ENCODE data around the gene TFEB. TPM values are rescaled to one million over a fixed set of nuclear protein-coding genes. Genes with fewer than 3 reads are reported as not detected.

The TFEB gene
- total and polyA plus RNA-seq, 4 donors = 1.1 to 6.2 (median 3.8) TPM

DNA sequence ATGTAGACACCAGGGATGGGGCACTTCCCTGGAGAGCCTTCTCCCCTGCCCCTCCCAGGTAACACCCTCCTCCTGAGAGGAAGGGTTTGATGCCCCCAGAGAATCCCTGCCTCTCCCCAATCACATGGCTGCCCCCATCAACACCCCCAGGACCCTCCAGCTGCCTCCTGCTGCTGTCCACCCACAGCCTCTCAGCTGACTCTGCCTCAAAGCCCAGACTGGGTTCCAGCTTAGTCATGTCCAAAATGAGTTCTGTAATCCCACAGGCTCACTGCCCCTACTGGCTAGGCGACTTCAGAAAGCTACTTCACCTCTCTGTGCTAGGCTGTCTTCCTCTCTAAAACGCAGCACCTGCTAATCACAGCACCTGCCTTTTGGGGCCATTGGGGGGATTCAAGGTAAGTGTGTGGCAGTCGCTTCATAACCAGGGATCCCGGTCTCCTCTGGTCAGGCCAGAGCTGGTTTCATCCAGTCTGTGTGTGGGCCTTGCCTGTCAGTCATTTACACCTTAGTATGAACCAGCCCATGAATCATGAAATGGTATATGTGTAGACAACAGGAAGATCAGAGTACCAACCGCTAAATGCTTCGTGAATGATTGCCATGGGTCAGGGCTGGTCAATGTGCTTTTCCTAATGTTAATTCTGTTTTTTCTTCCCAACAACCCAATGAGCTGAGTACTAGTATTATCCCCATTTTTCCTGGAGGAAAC, 40.4 kb downstream of the TFEB start:
- no peak overlapping the region for H3K9ac ChIP-seq (ENCODE audit: low read depth in 1 of 2, low read length in 2 of 2)

DNA sequence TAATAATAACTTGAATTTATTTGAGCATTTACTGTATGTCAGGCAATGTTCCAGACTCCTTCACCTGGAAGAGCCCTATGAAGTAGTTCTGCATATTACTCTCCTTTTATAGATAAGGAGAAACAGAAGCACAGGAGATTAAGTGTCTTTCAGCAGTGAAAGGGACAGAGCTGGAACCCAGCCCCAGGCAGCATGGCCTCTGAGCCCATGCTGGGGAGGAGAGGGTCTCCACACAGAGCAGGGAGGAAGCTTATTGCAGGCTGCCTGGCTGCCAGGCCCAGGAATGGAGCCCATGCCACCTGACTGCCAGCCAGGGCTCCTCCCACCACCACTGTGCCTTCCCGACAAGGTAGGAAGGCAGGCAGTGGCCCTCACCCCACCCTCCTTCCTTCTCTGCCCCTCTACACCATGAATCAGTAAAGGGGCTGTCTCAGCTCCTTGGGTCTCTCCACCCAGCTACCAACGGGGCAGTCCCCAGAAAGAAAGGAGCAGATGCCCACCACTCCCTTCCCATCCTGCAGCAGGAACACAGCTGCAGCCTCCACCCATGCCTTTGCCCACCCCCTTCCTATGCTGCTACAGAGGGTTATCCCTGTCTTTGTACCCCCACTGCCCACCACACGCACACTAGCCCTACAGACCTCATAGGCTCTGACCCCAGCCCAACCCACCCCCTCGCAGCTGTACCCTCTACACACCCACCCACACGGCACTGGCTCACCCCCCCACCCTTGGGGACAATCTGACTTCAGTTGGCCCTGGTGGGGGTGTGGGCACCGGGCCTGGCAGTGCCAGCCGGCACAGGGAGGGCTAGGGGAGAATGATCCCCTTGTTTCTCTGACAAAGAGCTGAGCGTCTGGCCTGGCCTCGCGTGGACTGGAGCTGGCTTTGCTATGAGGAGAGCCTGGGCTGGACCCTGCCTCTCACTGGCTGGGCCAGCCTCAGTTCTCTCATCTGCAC, 41.8 kb downstream of the TFEB start:
- Histone ChIP-seq H3K36me3 (ENCODE audit: control insufficient read depth in 4 of 4, insufficient read depth in 3 of 4, low read depth in 1 of 4, low read length in 3 of 4) (peaks cover 0 to 9% (median under 1%) of the 10 kb centered on the region in 4 donors), H3K27me3 (ENCODE audit: control insufficient read depth in 4 of 4, insufficient read depth in 4 of 4, low read length in 3 of 4) (no peaks in the 10 kb centered on the region), H3K9me3 (ENCODE audit: control insufficient read depth in 4 of 4, low read length in 3 of 4) (no peaks in the 10 kb centered on the region), H3K4me1 (ENCODE audit: control insufficient read depth in 4 of 4, insufficient read depth in 4 of 4, low read length in 3 of 4) (no peaks in the 10 kb centered on the region), H3K4me3 (ENCODE audit: low read depth in 1 of 3, low read length in 3 of 3) (no peak overlapping the region), H3K27ac (ENCODE audit: low read depth in 1 of 2, low read length in 2 of 2) (no peak overlapping the region), H3K9ac (ENCODE audit: low read depth in 1 of 2, low read length in 2 of 2) (no peak overlapping the region)
- no peak for TF ChIP-seq JUND (IDR thresholded peaks at IDR 0.05)
- no peak for TF ChIP-seq GABPA (IDR thresholded peaks at IDR 0.05 in 1 of 2, conservative IDR thresholded peaks at IDR 0.05 in 1 of 2)
- DNase-seq (ENCODE audit: low spot score) = no peak
- 88% methylated on average over 10 of the region's 10 CpGs for WGBS

More for the DNA sequence above, 40.4 kb downstream of the TFEB start:
- no peak for DNase-seq (ENCODE audit: low spot score)
- TF ChIP-seq GABPA (IDR thresholded peaks at IDR 0.05 in 1 of 2, conservative IDR thresholded peaks at IDR 0.05 in 1 of 2) (no peak), RXRA (IDR thresholded peaks at IDR 0.05) (no peak), YY1 (IDR thresholded peaks at IDR 0.05) (no peak)
- TF ChIP-seq, protein P1, sequence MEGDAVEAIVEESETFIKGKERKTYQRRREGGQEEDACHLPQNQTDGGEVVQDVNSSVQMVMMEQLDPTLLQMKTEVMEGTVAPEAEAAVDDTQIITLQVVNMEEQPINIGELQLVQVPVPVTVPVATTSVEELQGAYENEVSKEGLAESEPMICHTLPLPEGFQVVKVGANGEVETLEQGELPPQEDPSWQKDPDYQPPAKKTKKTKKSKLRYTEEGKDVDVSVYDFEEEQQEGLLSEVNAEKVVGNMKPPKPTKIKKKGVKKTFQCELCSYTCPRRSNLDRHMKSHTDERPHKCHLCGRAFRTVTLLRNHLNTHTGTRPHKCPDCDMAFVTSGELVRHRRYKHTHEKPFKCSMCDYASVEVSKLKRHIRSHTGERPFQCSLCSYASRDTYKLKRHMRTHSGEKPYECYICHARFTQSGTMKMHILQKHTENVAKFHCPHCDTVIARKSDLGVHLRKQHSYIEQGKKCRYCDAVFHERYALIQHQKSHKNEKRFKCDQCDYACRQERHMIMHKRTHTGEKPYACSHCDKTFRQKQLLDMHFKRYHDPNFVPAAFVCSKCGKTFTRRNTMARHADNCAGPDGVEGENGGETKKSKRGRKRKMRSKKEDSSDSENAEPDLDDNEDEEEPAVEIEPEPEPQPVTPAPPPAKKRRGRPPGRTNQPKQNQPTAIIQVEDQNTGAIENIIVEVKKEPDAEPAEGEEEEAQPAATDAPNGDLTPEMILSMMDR (IDR thresholded peaks at IDR 0.05; ENCODE audit: low read depth, low read length, missing input control) = no peak
- Histone ChIP-seq H3K4me3 (ENCODE audit: low read depth in 1 of 3, low read length in 3 of 3) (no peak overlapping the region), H3K36me3 (ENCODE audit: control insufficient read depth in 4 of 4, insufficient read depth in 3 of 4, low read depth in 1 of 4, low read length in 3 of 4) (peaks cover 0 to 8% (median under 1%) of the 10 kb centered on the region in 4 donors), H3K27me3 (ENCODE audit: control insufficient read depth in 4 of 4, insufficient read depth in 4 of 4, low read length in 3 of 4) (no peaks in the 10 kb centered on the region), H3K9me3 (ENCODE audit: control insufficient read depth in 4 of 4, low read length in 3 of 4) (no peaks in the 10 kb centered on the region), H3K27ac (ENCODE audit: low read depth in 1 of 2, low read length in 2 of 2) (no peak overlapping the region), H3K4me1 (ENCODE audit: control insufficient read depth in 4 of 4, insufficient read depth in 4 of 4, low read length in 3 of 4) (no peaks in the 10 kb centered on the region)
- 89% methylated on average over 6 of the region's 6 CpGs for WGBS

DNA sequence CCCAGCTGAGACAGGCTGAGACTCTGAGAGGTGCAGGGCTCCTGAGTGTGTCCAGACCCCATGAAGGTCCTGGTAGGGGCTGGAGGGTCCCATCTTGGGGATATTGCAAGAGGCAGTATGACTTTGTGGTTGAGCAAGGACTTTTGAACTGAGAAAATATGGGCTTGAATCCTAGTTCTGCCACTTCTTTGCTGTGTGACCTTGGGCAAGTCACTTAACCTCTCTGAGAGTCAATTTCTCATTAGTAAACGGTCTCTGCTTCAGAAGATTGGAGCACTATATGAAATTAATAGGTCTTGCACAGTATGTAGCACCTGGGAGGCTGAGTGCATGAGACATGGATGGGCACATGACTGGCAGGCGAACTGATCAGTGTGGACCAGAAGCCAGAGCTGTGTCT, 42.7 kb downstream of the TFEB start:
- peaks cover 0 to 16% (median 2%) of the 10 kb centered on the region in 4 donors for H3K36me3 ChIP-seq (ENCODE audit: control insufficient read depth in 4 of 4, insufficient read depth in 3 of 4, low read depth in 1 of 4, low read length in 3 of 4)
- no peak for TF ChIP-seq EGR1 (IDR thresholded peaks at IDR 0.05; ENCODE audit: low read depth in 2 of 2)
- TF ChIP-seq, protein P2, sequence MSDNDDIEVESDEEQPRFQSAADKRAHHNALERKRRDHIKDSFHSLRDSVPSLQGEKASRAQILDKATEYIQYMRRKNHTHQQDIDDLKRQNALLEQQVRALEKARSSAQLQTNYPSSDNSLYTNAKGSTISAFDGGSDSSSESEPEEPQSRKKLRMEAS (IDR thresholded peaks at IDR 0.05) = no peak
- TF ChIP-seq FOXA2 (IDR thresholded peaks at IDR 0.05) = no peak
- no peak for TF ChIP-seq GABPA (IDR thresholded peaks at IDR 0.05 in 1 of 2, conservative IDR thresholded peaks at IDR 0.05 in 1 of 2)
- TF ChIP-seq NR2F2 (IDR thresholded peaks at IDR 0.05) = no peak
- TF ChIP-seq, protein P3, sequence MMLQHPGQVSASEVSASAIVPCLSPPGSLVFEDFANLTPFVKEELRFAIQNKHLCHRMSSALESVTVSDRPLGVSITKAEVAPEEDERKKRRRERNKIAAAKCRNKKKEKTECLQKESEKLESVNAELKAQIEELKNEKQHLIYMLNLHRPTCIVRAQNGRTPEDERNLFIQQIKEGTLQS (IDR thresholded peaks at IDR 0.05) = no peak
- no peak for TF ChIP-seq TAF1 (conservative IDR thresholded peaks at IDR 0.05)
- no peaks in the 10 kb centered on the region for H3K4me1 ChIP-seq (ENCODE audit: control insufficient read depth in 4 of 4, insufficient read depth in 4 of 4, low read length in 3 of 4)
- 94% methylated on average over 2 of the region's 2 CpGs for WGBS
- no peak for DNase-seq (ENCODE audit: low spot score)
- H3K4me3 ChIP-seq (ENCODE audit: low read depth in 1 of 3, low read length in 3 of 3) = no peak overlapping the region
- H3K9ac ChIP-seq (ENCODE audit: low read depth in 1 of 2, low read length in 2 of 2) = no peak overlapping the region
- H3K27me3 ChIP-seq (ENCODE audit: control insufficient read depth in 4 of 4, insufficient read depth in 4 of 4, low read length in 3 of 4) = no peaks in the 10 kb centered on the region
- no peak overlapping the region for H3K27ac ChIP-seq (ENCODE audit: low read depth in 1 of 2, low read length in 2 of 2)
- no peaks in the 10 kb centered on the region for H3K9me3 ChIP-seq (ENCODE audit: control insufficient read depth in 4 of 4, low read length in 3 of 4)

Data from liver (tissue), 9 donors.